GM19035 (cell line): ENCODE data around the gene ZFP92.

Experiments
- ATAC-seq: cut with Tn5 transposase; IDR thresholded peaks from one replicate; pipeline ENCODE4 v1.9.1; 2021; ENCODE audit not compliant: unreplicated experiment

ZFP92 gene

GRCh38 chrX:153450949-153451277 is 39.6 kb downstream of the ZFP92 start:
- ATAC-seq, result no peak

- ATAC-seq, result no peak
Measured at GRCh38 chrX:153454901-153455550, 43.8 kb downstream of the ZFP92 start.

- no peak for ATAC-seq
Measured at GRCh38 chrX:153455571-153455970, 44.3 kb downstream of the ZFP92 start.

GRCh38 chrX:153456161-153456560 is 44.9 kb downstream of the ZFP92 start:
- no peak for ATAC-seq

GRCh38 chrX:153456704-153457103 is 45.4 kb downstream of the ZFP92 start:
- no peak for ATAC-seq

GRCh38 chrX:153457136-153457825 is 46.0 kb downstream of the ZFP92 start:
- ATAC-seq, result no peak

GRCh38 chrX:153457827-153458466 is 46.7 kb downstream of the ZFP92 start:
- ATAC-seq, result no peak

GRCh38 chrX:153458476-153458875 is 47.2 kb downstream of the ZFP92 start:
- no peak for ATAC-seq

- ATAC-seq, result no peak
Measured at GRCh38 chrX:153459986-153460385, 48.7 kb downstream of the ZFP92 start.

- no peak for ATAC-seq
Measured at GRCh38 chrX:153460826-153461225, 49.6 kb downstream of the ZFP92 start.
